Common myeloid progenitor, CD34-positive (primary cell): Measurements from ENCODE around the gene TRIL.

Experiments used
- CTCF ChIA-PET: fragments of 350-600 bp; sonication (Branson Sonifier 250); formaldehyde crosslinking; loops from one replicate; lab custom pipeline; 2021; ENCODE audit warnings: antibody characterized with exemption; lab: Charles Lee
- POLR2A ChIA-PET: fragments of 350-600 bp; sonication (Branson Sonifier 250); formaldehyde crosslinking; loops from one replicate; lab custom pipeline; 2021; ENCODE audit warnings: antibody characterized with exemption; lab: Charles Lee
- DNase-seq, 3 donors: peaks; one replicate each; pipeline versions ENCODE4 v3.0.0 to v3.0.0-alpha.2; 2013
- H3K27ac ChIP-seq, 2 experiments: 1 replicate in 1 of 2; 2 replicates in 1 of 2; pipeline ENCODE4 v1.7.0; 2013; ENCODE audit warnings: inconsistent platforms in 2 of 2, low read length in 2 of 2, mild to moderate bottlenecking in 2 of 2, low read depth in 1 of 2, moderate library complexity in 1 of 2; ENCODE audit not compliant: severe bottlenecking in 2 of 2, insufficient read depth in 1 of 2, poor library complexity in 1 of 2
- H3K27me3 ChIP-seq, 5 experiments: replicated peaks in 2 of 5; 1 replicate in 3 of 5; 2 replicates in 2 of 5; pipeline versions ENCODE4 v1.6.1 to v1.7.0; 2013; ENCODE audit warnings: low read length in 4 of 5, mild to moderate bottlenecking in 2 of 5, moderate library complexity in 2 of 5, inconsistent platforms in 1 of 5; ENCODE audit not compliant: insufficient read depth in 5 of 5, control insufficient read depth in 4 of 5
- H3K36me3 ChIP-seq, 4 experiments: 1 replicate in 2 of 4; 2 replicates in 2 of 4; pipeline versions ENCODE4 v1.6.1 to v1.7.0; 2013; ENCODE audit warnings: low read length in 3 of 4, control low read depth in 1 of 4, mild to moderate bottlenecking in 1 of 4; ENCODE audit not compliant: control insufficient read depth in 4 of 4, insufficient read depth in 4 of 4
- H3K4me1 ChIP-seq, 4 experiments: 1 replicate in 3 of 4; 2 replicates in 1 of 4; pipeline versions ENCODE4 v1.6.1 to v1.7.1; 2013; ENCODE audit warnings: low read length in 3 of 4, mild to moderate bottlenecking in 3 of 4, control low read depth in 1 of 4, inconsistent platforms in 1 of 4, moderate library complexity in 1 of 4; ENCODE audit not compliant: control insufficient read depth in 4 of 4, insufficient read depth in 4 of 4; ENCODE audit errors: control extremely low read depth in 1 of 4
- H3K4me3 ChIP-seq, 7 experiments: 1 replicate in 4 of 7; 2 replicates in 3 of 7; pipeline versions ENCODE4 v1.5.1 to v1.7.0; 2013; ENCODE audit warnings: mild to moderate bottlenecking in 7 of 7, low read length in 6 of 7, moderate library complexity in 6 of 7, inconsistent platforms in 2 of 7, low read depth in 2 of 7, control low read depth in 1 of 7; ENCODE audit not compliant: insufficient read depth in 4 of 7, control insufficient read depth in 1 of 7; ENCODE audit errors: extremely low read depth in 1 of 7
- H3K9me3 ChIP-seq, 5 experiments: 1 replicate in 4 of 5; 2 replicates in 1 of 5; pipeline versions ENCODE4 v1.6.1 to v1.7.1; 2013; ENCODE audit warnings: low read length in 4 of 5, mild to moderate bottlenecking in 2 of 5, inconsistent platforms in 1 of 5, low read depth in 1 of 5, moderate library complexity in 1 of 5; ENCODE audit not compliant: control insufficient read depth in 4 of 5, insufficient read depth in 2 of 5; ENCODE audit errors: control extremely low read depth in 1 of 5
- WGBS: methylation state at CpG from one replicate; pipeline ENCODE4 v1.1.5; 2013; ENCODE audit not compliant: insufficient coverage; 5-methylcytosine and 5-hydroxymethylcytosine counted together

Gene TRIL

DNA sequence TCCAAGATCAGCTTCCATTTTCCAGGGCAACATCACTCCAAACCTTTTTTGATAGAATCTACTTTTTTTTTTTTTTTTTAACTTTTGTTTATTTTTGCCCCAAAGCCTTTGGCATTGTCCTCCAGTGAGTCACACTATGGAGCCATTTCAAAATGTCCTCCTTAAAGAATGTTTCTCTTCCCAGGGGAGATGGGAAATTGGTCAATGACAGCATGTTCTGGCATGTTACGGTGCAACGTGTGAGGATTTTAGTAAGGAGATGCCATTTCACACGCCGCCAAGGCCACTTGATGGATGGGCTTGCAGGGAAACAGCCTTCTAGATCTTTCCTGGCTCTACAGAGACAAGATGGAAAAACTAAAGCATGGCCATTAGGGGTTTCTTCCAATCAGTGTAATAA is 30.7 kb upstream of the TRIL start:
- H3K4me1 ChIP-seq = peaks cover 3 to 26% (median 17%) of the 10 kb centered on the region in 4 experiments
- no peaks in the 10 kb centered on the region for H3K9me3 ChIP-seq
- WGBS = 100% methylated on average over 4 of the region's 4 CpGs
- no peaks in the 10 kb centered on the region for H3K27me3 ChIP-seq
- H3K36me3 ChIP-seq = no peaks in the 10 kb centered on the region
- no peak for DNase-seq
- H3K4me3 ChIP-seq = no peak overlapping the region
- CTCF ChIA-PET = no interaction called here
- POLR2A ChIA-PET = no interaction called here
- H3K27ac ChIP-seq = no peak overlapping the region

DNA sequence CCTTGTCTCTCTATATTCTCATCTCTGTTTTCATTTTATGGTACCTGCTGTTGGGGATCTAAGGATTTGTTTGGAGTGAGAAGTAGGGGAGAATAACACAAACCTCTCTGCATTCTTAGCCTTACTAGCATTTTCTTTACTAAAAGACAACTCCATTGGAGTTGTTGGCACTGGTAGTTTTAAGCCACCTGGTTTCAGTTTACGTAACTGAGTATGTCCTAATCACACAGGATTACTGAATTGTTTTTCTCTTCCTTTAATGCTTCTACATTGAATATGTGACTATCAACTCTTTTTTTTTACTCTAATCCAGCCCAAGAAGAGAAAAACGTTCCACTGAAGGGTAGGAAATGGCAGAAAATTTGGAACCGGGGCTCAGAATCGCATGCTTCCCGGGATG is 30.0 kb upstream of the TRIL start:
- Histone ChIP-seq H3K4me1 (peaks cover 3 to 26% (median 17%) of the 10 kb centered on the region in 4 experiments), H3K27me3 (no peaks in the 10 kb centered on the region), H3K27ac (no peak overlapping the region), H3K36me3 (no peaks in the 10 kb centered on the region), H3K9me3 (no peaks in the 10 kb centered on the region), H3K4me3 (no peak overlapping the region)
- 98% methylated on average over 5 of the region's 5 CpGs for WGBS
- CTCF ChIA-PET = no interaction called here
- POLR2A ChIA-PET = no interaction called here
- DNase-seq = no peak

DNA sequence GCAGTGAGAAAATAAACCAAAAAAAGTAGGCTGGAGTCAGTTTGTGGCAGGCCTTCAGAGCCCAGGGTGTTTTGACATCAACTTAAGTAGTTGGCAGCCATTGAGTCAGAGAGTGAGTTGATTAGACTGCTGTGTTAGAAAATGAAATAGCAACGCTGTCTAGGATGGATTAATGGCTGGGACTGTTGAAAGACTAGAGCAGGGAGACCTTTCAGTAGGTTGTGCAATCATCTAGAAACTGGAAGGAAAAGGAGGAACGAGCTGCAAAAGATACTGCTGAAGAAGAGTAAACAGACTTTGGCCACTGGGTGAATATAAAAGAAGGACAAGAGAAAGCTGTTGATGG is 28.6 kb upstream of the TRIL start:
- H3K4me1 ChIP-seq = peaks cover 3 to 26% (median 17%) of the 10 kb centered on the region in 4 experiments
- no peak overlapping the region for H3K4me3 ChIP-seq
- no peaks in the 10 kb centered on the region for H3K9me3 ChIP-seq
- no peaks in the 10 kb centered on the region for H3K36me3 ChIP-seq
- H3K27me3 ChIP-seq = no peaks in the 10 kb centered on the region
- 14% methylated on average over 2 of the region's 2 CpGs for WGBS
- peak in 2 of 3 donors; percentile 37 to 43 for DNase-seq
- CTCF ChIA-PET = no interaction called here
- POLR2A ChIA-PET = interaction anchor here (0.6 kb wide), 1 partner anchor 223 kb away, joined by 3 read pairs; no protein-coding TSS in a partner anchor
- H3K27ac ChIP-seq = no peak overlapping the region

DNA sequence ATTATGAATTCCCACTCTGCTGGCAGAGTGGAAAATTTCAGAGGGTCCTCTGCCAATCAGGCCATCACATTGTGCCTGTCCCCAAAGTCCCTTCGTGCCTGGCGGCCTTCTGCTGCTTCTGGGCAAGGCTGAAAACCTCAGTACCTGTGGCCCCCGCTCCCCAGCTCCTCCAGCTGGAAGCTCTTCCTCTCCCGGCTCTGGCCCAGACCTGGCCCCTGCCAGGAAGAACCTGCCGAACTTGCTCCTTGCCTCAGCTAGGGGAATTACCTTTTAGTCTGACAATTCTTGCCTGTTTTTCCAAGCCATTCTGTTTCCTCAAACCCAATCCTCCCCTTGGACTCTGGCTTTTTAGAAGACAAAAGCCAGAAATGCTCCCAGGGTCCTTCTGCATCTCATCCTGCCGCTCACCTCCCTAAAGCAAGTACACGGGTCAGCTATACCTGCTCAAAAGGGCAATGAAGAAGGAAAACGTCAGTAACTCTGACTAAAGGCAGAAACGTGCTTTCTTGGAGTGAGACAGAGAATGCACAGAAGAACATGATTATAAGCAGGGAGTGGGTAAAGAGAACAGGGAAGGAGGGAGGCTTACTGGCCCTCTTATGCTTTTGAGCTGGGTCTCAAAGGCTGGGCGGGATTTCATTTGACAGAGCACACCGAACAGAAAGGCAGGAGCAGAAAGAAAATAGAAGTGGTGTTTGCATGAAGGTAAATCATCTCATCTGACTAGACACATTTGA is 28.1 kb upstream of the TRIL start:
- no peaks in the 10 kb centered on the region for H3K9me3 ChIP-seq
- no peak overlapping the region for H3K4me3 ChIP-seq
- H3K36me3 ChIP-seq = no peaks in the 10 kb centered on the region
- 95% methylated on average over 10 of the region's 11 CpGs for WGBS
- H3K4me1 ChIP-seq = peaks cover 3 to 26% (median 17%) of the 10 kb centered on the region in 4 experiments
- CTCF ChIA-PET = no interaction called here
- POLR2A ChIA-PET = no interaction called here
- no peaks in the 10 kb centered on the region for H3K27me3 ChIP-seq
- no peak overlapping the region for H3K27ac ChIP-seq
- DNase-seq = no peak

- no peaks in the 10 kb centered on the region for H3K36me3 ChIP-seq
- no peaks in the 10 kb centered on the region for H3K27me3 ChIP-seq
- peak; percentile 43 to 84 (median 78) for DNase-seq
- 56% methylated on average over 3 of the region's 4 CpGs for WGBS
- ChIA-PET CTCF (interaction anchor here (1.0 kb wide), 1 partner anchor 108 kb away, joined by 3 read pairs; no protein-coding TSS in a partner anchor), POLR2A (interaction anchor here (0.7 kb wide), 1 partner anchor 361 kb away, joined by 3 read pairs; no protein-coding TSS in a partner anchor)
- no peaks in the 10 kb centered on the region for H3K9me3 ChIP-seq
- H3K4me1 ChIP-seq = peaks cover 3 to 26% (median 17%) of the 10 kb centered on the region in 4 experiments
- H3K27ac ChIP-seq = no peak overlapping the region
- H3K4me3 ChIP-seq = no peak overlapping the region
Observed at GRCh38 chr7:28984631-28985030, 26.5 kb upstream of the TRIL start.

DNA sequence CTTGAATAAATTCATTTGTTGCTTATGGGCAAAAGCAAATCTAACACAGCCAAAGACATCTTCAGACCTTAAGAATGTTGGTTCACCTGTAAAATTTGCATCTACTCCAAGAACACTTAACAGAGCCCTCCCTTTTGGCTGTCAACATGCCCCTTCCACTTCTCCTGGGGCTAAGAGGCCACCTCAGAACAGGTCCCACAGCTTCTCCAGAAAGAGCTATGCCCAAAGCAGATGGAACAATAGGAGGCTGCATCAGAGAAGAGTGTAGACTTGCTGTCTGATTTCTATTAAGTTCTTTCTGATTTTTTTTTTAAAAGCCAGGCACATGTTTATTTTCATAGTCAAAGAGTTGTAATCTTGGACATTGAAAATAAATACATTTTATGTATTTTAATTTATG is 26.1 kb upstream of the TRIL start:
- Histone ChIP-seq H3K27me3 (no peaks in the 10 kb centered on the region), H3K9me3 (no peaks in the 10 kb centered on the region), H3K4me3 (no peak overlapping the region), H3K27ac (no peak overlapping the region), H3K4me1 (peaks cover 3 to 26% (median 17%) of the 10 kb centered on the region in 4 experiments), H3K36me3 (no peaks in the 10 kb centered on the region)
- no peak for DNase-seq
- CTCF ChIA-PET = interaction anchor here (0.9 to 1.2 kb wide), 3 partner anchors 24 to 857 kb away, joined by 3 read pairs; no protein-coding TSS in a partner anchor
- POLR2A ChIA-PET = interaction anchor here (0.7 kb wide), 1 partner anchor 362 kb away, joined by 3 read pairs; no protein-coding TSS in a partner anchor
